Bronchial epithelial cell (primary cell): ENCODE data around the gene TMEM178B. TPM values are rescaled to one million over a fixed set of nuclear protein-coding genes. Genes with fewer than 3 reads are reported as not detected.
"Not testable (repeated sequence)": the region's sequence is repeated elsewhere in the genome, so short reads cannot be mapped to it uniquely, and the experiment has no call there.

ENCODE experiments used
- DNase-seq: peaks from one replicate; pipeline ENCODE4 v3.0.0-alpha.2; 2010; ENCODE audit warnings: low read depth
- FAIRE-seq: peaks from 2 replicates; lab custom pipeline; 2011; peaks lifted over from hg19 to GRCh38; lab: Jason Lieb, UNC
- H3K27me3 ChIP-seq: 2 replicates; pipeline ENCODE4 v1.5.1; 2011; ENCODE audit warnings: low read length; ENCODE audit not compliant: control insufficient read depth, insufficient read depth
- H3K36me3 ChIP-seq: 2 replicates; pipeline ENCODE4 v1.5.1; 2011; ENCODE audit warnings: low read length; ENCODE audit not compliant: control insufficient read depth, insufficient read depth
- H3K4me3 ChIP-seq: 2 replicates; pipeline ENCODE4 v1.5.1; 2011; ENCODE audit warnings: mild to moderate bottlenecking, low read depth, low read length, control low read depth
- CTCF ChIP-seq: IDR thresholded peaks from 2 replicates; pipeline ENCODE4 v1.5.1; 2011; ENCODE audit warnings: mild to moderate bottlenecking, moderate library complexity, low read length, control low read depth, inconsistent platforms; ENCODE audit not compliant: insufficient read depth, severe bottlenecking
- total RNA-seq: library from RNA; depleted of rRNA; stranded (reverse); fragments of >200 nt; gene quantifications from 2 replicates; pipeline ENCODE4 v1.2.1, GENCODE V29; 2014

Gene TMEM178B
- total RNA-seq, 1 donor from 2014 or later: under 0.01 TPM

GRCh38 chr7:141053626-141054025, 20.2 kb upstream of the TMEM178B start:
- no peak overlapping the region for H3K4me3 ChIP-seq
- FAIRE-seq: no peak
- no peaks in the 10 kb centered on the region for H3K27me3 ChIP-seq
- TF ChIP-seq CTCF: no peak
- H3K36me3 ChIP-seq: no peaks in the 10 kb centered on the region
- no peak for DNase-seq

GRCh38 chr7:141055146-141055545, 18.7 kb upstream of the TMEM178B start:
- no peaks in the 10 kb centered on the region for H3K27me3 ChIP-seq
- no peak overlapping the region for H3K4me3 ChIP-seq
- TF ChIP-seq CTCF: no peak
- H3K36me3 ChIP-seq: no peaks in the 10 kb centered on the region
- DNase-seq: no peak
- FAIRE-seq: no peak

GRCh38 chr7:141057788-141058187, 16.1 kb upstream of the TMEM178B start:
- no peak for FAIRE-seq
- H3K27me3 ChIP-seq: no peaks in the 10 kb centered on the region
- no peak for DNase-seq
- no peaks in the 10 kb centered on the region for H3K36me3 ChIP-seq
- TF ChIP-seq CTCF: no peak
- no peak overlapping the region for H3K4me3 ChIP-seq

- peaks cover 10% of the 10 kb centered on the region for H3K27me3 ChIP-seq
- not testable (repeated sequence) for H3K4me3 ChIP-seq, FAIRE-seq, H3K36me3 ChIP-seq, DNase-seq
Measured at GRCh38 chr7:141067856-141068255, 6.0 kb upstream of the TMEM178B start.

GRCh38 chr7:141071260-141071854, 2.5 kb upstream of the TMEM178B start:
- no peak for TF ChIP-seq CTCF
- H3K36me3 ChIP-seq: no peaks in the 10 kb centered on the region
- FAIRE-seq (no peak), DNase-seq (no peak)
- H3K4me3 ChIP-seq: no peak overlapping the region
- peaks cover 21% of the 10 kb centered on the region for H3K27me3 ChIP-seq

GRCh38 chr7:141071855-141072547, 1.9 kb upstream of the TMEM178B start:
- H3K27me3 ChIP-seq: peaks cover 23% of the 10 kb centered on the region
- H3K4me3 ChIP-seq: no peak overlapping the region
- no peak for DNase-seq
- no peak for FAIRE-seq
- TF ChIP-seq CTCF: no peak
- no peaks in the 10 kb centered on the region for H3K36me3 ChIP-seq
